Stomach (tissue), 4 donors: ENCODE measurements around the gene PEDS1.
"Not testable (repeated sequence)": the region's sequence is repeated elsewhere in the genome, so short reads cannot be mapped to it uniquely, and the experiment has no call there.

Experiments
- CTCF ChIP-seq, 7 experiments: fragments of 450-650 bp in 4 of 7; fragments of 200-600 bp in 3 of 7; sonication (generic) in 3 of 7; IDR thresholded peaks; one replicate each; pipeline ENCODE4 v1.5.1; 2016 to 2019; ENCODE audit warnings: antibody characterized with exemption in 7 of 7, control low read depth in 2 of 7, mild to moderate bottlenecking in 1 of 7
- EP300 ChIP-seq: sonication (generic); formaldehyde crosslinking; IDR thresholded peaks from one replicate; pipeline ENCODE4 v1.6.1; 2017; ENCODE audit warnings: antibody characterized with exemption
- POLR2A ChIP-seq, 4 donors: fragments of 450-650 bp; IDR thresholded peaks; one replicate each; pipeline ENCODE4 v1.6.1; 2016; ENCODE audit warnings: antibody characterized with exemption in 4 of 4, control low read depth in 2 of 4, mild to moderate bottlenecking in 1 of 4, moderate library complexity in 1 of 4
- POLR2AphosphoS5 ChIP-seq, 3 donors: sonication (generic); formaldehyde crosslinking; IDR thresholded peaks; one replicate each; pipeline ENCODE4 v1.6.1; 2016; ENCODE audit warnings: antibody characterized with exemption in 3 of 3

GRCh38 chr20:50137702-50138101 lies 15.8 kb downstream of the PEDS1 start:
- TF ChIP-seq POLR2A (IDR thresholded peaks at IDR 0.05); CTCF (IDR thresholded peaks at IDR 0.05); EP300: not testable (repeated sequence)
- TF ChIP-seq POLR2AphosphoS5 (IDR thresholded peaks at IDR 0.05): peak in 1 of 3 donors; percentile 21
